Stimulated activated CD8-positive, alpha-beta memory T cell treated with anti-CD3 and anti-CD28 coated beads, Interleukin-2, amount 100 ng/mL, for 1 hour (primary cell): ENCODE data around the gene ZNF444.

ENCODE experiments used
- DNase-seq, 2 donors: peaks; one replicate each; pipeline ENCODE4 v3.0.0-alpha.2; 2020; ENCODE audit warnings: low read depth in 2 of 2

Gene ZNF444

GRCh38 chr19:56121180-56122167, 19.6 kb upstream of the ZNF444 start, which contains the start of gene ZNF787:
Gene ZNF787, minus strand, starts transcription at chr19:56121295. Its CDS starts 18,078 bp downstream, at chr19:56103217.
- DNase-seq, result peak; percentile 95

GRCh38 chr19:56123266-56123891, 17.7 kb upstream of the ZNF444 start:
- no peak for DNase-seq

- DNase-seq, result no peak
Measured at GRCh38 chr19:56124578-56124977, 16.5 kb upstream of the ZNF444 start.

GRCh38 chr19:56125806-56126590, 15.1 kb upstream of the ZNF444 start:
- no peak for DNase-seq

GRCh38 chr19:56126983-56127780, 13.9 kb upstream of the ZNF444 start:
- DNase-seq, result no peak

GRCh38 chr19:56130006-56130405, 11.1 kb upstream of the ZNF444 start:
- no peak for DNase-seq

GRCh38 chr19:56131651-56132050, 9.4 kb upstream of the ZNF444 start:
- no peak for DNase-seq

- DNase-seq, result no peak
Measured at GRCh38 chr19:56132316-56132822, 8.7 kb upstream of the ZNF444 start.

GRCh38 chr19:56133858-56134653, 7.0 kb upstream of the ZNF444 start:
- DNase-seq, result no peak

- DNase-seq, result no peak
Measured at GRCh38 chr19:56134654-56134921, 6.5 kb upstream of the ZNF444 start.

GRCh38 chr19:56136362-56136761, 4.7 kb upstream of the ZNF444 start:
- DNase-seq, result no peak

- DNase-seq, result no peak
Measured at GRCh38 chr19:56137405-56137804, 3.7 kb upstream of the ZNF444 start.

GRCh38 chr19:56138069-56138468, 3.0 kb upstream of the ZNF444 start:
- DNase-seq, result no peak

- DNase-seq, result no peak
Measured at GRCh38 chr19:56139847-56140582, 1.1 kb upstream of the ZNF444 start.

GRCh38 chr19:56141417-56141993, 418 bp downstream of the ZNF444 start:
- DNase-seq, result peak in 1 of 2 donors; percentile 16

GRCh38 chr19:56142087-56142787, 1.1 kb downstream of the ZNF444 start:
- DNase-seq, result no peak

- DNase-seq, result no peak
Measured at GRCh38 chr19:56142897-56143434, 1.9 kb downstream of the ZNF444 start.

GRCh38 chr19:56144376-56144775, 3.3 kb downstream of the ZNF444 start:
- no peak for DNase-seq
